HepG2 (cell line): ENCODE measurements around the gene YY1. TPM values are rescaled to one million over a fixed set of nuclear protein-coding genes. Genes with fewer than 3 reads are reported as not detected.

Experiments
- AHR ChIP-seq: IDR thresholded peaks from 2 replicates; pipeline ENCODE4 v1.6.1; 2018; ENCODE audit warnings: missing genetic modification reagents, missing compliant biosample characterization
- KMT2B ChIP-seq: IDR thresholded peaks from 2 replicates; pipeline ENCODE4 v1.6.1; 2016; ENCODE audit warnings: missing genetic modification reagents, missing compliant biosample characterization
- PHF20 ChIP-seq: sonication (generic); formaldehyde crosslinking; IDR thresholded peaks from 2 replicates; pipeline ENCODE4 v1.5.0; 2020; ENCODE audit warnings: mild to moderate bottlenecking, missing genetic modification reagents
- PHF8 ChIP-seq: sonication (generic); formaldehyde crosslinking; IDR thresholded peaks from 2 replicates; pipeline ENCODE4 v1.5.0; 2020; ENCODE audit warnings: missing genetic modification reagents
- SCMH1 ChIP-seq: sonication (generic); formaldehyde crosslinking; IDR thresholded peaks from 2 replicates; pipeline ENCODE4 v1.9.0; 2021; ENCODE audit warnings: missing genetic modification reagents, mild to moderate bottlenecking, borderline replicate concordance
- ZFP41 ChIP-seq: sonication (generic); formaldehyde crosslinking; IDR thresholded peaks from 2 replicates; pipeline ENCODE4 v1.4.0; 2020; ENCODE audit warnings: mild to moderate bottlenecking, missing genetic modification reagents, borderline replicate concordance
- ZFX ChIP-seq: sonication (generic); formaldehyde crosslinking; IDR thresholded peaks from 2 replicates; pipeline ENCODE4 v1.4.0; 2020; ENCODE audit warnings: mild to moderate bottlenecking, low read depth, missing genetic modification reagents, moderate library complexity
- ZNF317 ChIP-seq: sonication (generic); formaldehyde crosslinking; IDR thresholded peaks from 2 replicates; pipeline ENCODE4 v1.5.0; 2020; ENCODE audit warnings: mild to moderate bottlenecking, missing genetic modification reagents
- ZNF788 ChIP-seq: sonication (generic); formaldehyde crosslinking; IDR thresholded peaks from 2 replicates; pipeline ENCODE4 v1.5.0; 2020; ENCODE audit warnings: mild to moderate bottlenecking, missing genetic modification reagents, borderline replicate concordance
- polyA plus RNA-seq, 8 experiments: library from polyadenylated mRNA; depleted of rRNA in 3 of 8; stranded (reverse) in 7 of 8; unstranded in 1 of 8; fragments of >200 nt; fragmentation: Illumina TruSeq in 4 of 8; extraction: Trizol in 4 of 8; gene quantifications; 2 replicates each; pipeline versions ENCODE4 v1.2.1 to v1.2.3, GENCODE V29; 2011 to 2016; ENCODE audit warnings: low read depth in 4 of 8, missing spikeins in 1 of 8, mixed read lengths in 1 of 8; ENCODE audit not compliant: insufficient read depth in 1 of 8
- total RNA-seq, 5 experiments: library from RNA; depleted of rRNA; stranded (reverse); fragments of >200 nt; fragmentation: Illumina TruSeq; extraction: Trizol; gene quantifications; 2 replicates each; pipeline ENCODE4 v1.2.3, GENCODE V29; 2016; ENCODE audit warnings: low read depth in 1 of 5
- TF ChIP-seq, protein P1 (sequence below): sonication (generic); formaldehyde crosslinking; IDR thresholded peaks from 2 replicates; pipeline ENCODE4 v1.8.0; 2022; ENCODE audit warnings: mild to moderate bottlenecking, missing genetic modification reagents, borderline replicate concordance
- TF ChIP-seq, protein P2 (sequence below): sonication (generic); formaldehyde crosslinking; IDR thresholded peaks from 2 replicates; pipeline ENCODE4 v1.4.0; 2020; ENCODE audit warnings: missing genetic modification reagents; ENCODE audit errors: not compliant biosample characterization
- TF ChIP-seq, protein P3 (sequence below): IDR thresholded peaks from 2 replicates; pipeline ENCODE4 v1.6.1; 2016; ENCODE audit warnings: low read depth, control low read depth
- TF ChIP-seq, protein P4 (sequence below): sonication (generic); formaldehyde crosslinking; IDR thresholded peaks from 2 replicates; pipeline ENCODE4 v1.9.0; 2021; ENCODE audit warnings: missing genetic modification reagents, mild to moderate bottlenecking, borderline replicate concordance
- TF ChIP-seq, protein P5 (sequence below): sonication (generic); formaldehyde crosslinking; IDR thresholded peaks from 2 replicates; pipeline ENCODE4 v1.5.1; 2020; ENCODE audit warnings: mild to moderate bottlenecking, missing genetic modification reagents, moderate library complexity
- TF ChIP-seq, protein P6 (sequence below): sonication (generic); formaldehyde crosslinking; conservative IDR thresholded peaks from 2 replicates; pipeline ENCODE4 v1.4.0; 2020; ENCODE audit warnings: missing genetic modification reagents
- TF ChIP-seq, protein P7 (sequence below): sonication (generic); formaldehyde crosslinking; IDR thresholded peaks from 2 replicates; pipeline ENCODE4 v1.5.0; 2020; ENCODE audit warnings: mild to moderate bottlenecking, missing genetic modification reagents

Gene YY1
- total and polyA plus RNA-seq, 2 of the 13 experiments (the other 11 are each of a cell fraction or from before 2014, with no cell fraction given): 29.4 to 68.1 TPM

DNA sequence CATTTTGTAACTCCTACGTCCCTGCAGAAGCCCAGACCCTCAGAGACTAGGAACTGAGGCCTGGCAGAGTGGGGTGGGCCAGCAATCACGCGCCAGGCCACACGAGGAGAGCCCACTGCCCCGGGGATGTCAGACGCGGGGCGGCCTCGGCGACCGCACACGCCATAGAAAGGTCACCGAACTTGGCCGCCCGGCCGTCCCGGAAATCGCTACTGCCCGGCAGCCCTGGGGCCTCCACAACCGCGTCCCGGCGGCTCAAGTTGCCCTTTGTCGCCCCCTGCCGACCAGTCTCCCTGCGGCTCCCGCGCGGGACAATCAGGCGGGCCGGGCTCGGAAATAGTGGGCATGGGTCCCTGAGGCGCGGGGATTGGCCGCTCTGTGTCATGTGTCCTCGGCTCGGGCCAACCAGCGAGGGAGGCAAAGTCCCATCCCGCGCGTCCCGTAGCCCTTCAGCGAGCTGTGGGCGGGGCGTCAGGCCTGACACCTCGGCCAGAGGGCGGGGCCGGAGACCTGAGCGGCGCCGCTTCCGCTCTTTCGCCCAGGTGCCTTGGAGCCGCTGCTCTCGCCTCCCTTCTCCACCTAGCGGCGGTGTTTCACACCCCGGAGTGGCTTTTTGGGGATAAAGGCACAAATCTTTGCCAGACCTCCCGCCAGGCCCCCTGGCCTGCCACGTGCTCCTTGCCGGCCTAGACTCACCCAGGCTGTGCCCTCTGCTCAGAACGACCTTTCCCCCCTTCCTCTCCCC lies 46.1 kb upstream of the YY1 start (continued):
- TF ChIP-seq, protein P1, sequence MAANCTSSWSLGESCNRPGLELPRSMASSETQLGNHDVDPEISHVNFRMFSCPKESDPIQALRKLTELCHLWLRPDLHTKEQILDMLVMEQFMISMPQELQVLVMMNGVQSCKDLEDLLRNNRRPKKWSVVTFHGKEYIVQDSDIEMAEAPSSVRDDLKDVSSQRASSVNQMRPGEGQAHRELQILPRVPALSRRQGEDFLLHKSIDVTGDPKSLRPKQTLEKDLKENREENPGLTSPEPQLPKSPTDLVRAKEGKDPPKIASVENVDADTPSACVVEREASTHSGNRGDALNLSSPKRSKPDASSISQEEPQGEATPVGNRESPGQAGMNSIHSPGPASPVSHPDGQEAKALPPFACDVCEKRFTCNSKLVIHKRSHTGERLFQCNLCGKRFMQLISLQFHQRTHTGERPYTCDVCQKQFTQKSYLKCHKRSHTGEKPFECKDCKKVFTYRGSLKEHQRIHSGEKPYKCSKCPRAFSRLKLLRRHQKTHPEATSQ: peak; percentile 67; the same call in 1 of the 2 replicates
- TF ChIP-seq PHF20 (CRISPR knock-in tag) (peak; percentile 89), AHR (CRISPR knock-in tag) (peak; percentile 57; the same call in 1 of the 2 replicates), PHF8 (CRISPR knock-in tag) (peak; percentile 82), SCMH1 (CRISPR knock-in tag) (no peak), ZNF788 (CRISPR knock-in tag) (peak; percentile 70; the same call in 1 of the 2 replicates), ZNF317 (CRISPR knock-in tag) (peak; percentile 32; the same call in 1 of the 2 replicates), ZFP41 (no peak), KMT2B (CRISPR knock-in tag) (peak; percentile 72), ZFX (peak; percentile 86)
- TF ChIP-seq, protein P2, sequence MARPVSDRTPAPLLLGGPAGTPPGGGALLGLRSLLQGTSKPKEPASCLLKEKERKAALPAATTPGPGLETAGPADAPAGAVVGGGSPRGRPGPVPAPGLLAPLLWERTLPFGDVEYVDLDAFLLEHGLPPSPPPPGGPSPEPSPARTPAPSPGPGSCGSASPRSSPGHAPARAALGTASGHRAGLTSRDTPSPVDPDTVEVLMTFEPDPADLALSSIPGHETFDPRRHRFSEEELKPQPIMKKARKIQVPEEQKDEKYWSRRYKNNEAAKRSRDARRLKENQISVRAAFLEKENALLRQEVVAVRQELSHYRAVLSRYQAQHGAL (CRISPR knock-in tag): no peak
- TF ChIP-seq, protein P3, sequence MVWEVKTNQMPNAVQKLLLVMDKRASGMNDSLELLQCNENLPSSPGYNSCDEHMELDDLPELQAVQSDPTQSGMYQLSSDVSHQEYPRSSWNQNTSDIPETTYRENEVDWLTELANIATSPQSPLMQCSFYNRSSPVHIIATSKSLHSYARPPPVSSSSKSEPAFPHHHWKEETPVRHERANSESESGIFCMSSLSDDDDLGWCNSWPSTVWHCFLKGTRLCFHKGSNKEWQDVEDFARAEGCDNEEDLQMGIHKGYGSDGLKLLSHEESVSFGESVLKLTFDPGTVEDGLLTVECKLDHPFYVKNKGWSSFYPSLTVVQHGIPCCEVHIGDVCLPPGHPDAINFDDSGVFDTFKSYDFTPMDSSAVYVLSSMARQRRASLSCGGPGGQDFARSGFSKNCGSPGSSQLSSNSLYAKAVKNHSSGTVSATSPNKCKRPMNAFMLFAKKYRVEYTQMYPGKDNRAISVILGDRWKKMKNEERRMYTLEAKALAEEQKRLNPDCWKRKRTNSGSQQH (CRISPR knock-in tag): no peak; the same call in none of the 2 replicates
- TF ChIP-seq, protein P4, sequence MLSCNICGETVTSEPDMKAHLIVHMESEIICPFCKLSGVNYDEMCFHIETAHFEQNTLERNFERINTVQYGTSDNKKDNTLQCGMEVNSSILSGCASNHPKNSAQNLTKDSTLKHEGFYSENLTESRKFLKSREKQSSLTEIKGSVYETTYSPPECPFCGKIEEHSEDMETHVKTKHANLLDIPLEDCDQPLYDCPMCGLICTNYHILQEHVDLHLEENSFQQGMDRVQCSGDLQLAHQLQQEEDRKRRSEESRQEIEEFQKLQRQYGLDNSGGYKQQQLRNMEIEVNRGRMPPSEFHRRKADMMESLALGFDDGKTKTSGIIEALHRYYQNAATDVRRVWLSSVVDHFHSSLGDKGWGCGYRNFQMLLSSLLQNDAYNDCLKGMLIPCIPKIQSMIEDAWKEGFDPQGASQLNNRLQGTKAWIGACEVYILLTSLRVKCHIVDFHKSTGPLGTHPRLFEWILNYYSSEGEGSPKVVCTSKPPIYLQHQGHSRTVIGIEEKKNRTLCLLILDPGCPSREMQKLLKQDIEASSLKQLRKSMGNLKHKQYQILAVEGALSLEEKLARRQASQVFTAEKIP (CRISPR knock-in tag): no peak
- TF ChIP-seq, protein P5, sequence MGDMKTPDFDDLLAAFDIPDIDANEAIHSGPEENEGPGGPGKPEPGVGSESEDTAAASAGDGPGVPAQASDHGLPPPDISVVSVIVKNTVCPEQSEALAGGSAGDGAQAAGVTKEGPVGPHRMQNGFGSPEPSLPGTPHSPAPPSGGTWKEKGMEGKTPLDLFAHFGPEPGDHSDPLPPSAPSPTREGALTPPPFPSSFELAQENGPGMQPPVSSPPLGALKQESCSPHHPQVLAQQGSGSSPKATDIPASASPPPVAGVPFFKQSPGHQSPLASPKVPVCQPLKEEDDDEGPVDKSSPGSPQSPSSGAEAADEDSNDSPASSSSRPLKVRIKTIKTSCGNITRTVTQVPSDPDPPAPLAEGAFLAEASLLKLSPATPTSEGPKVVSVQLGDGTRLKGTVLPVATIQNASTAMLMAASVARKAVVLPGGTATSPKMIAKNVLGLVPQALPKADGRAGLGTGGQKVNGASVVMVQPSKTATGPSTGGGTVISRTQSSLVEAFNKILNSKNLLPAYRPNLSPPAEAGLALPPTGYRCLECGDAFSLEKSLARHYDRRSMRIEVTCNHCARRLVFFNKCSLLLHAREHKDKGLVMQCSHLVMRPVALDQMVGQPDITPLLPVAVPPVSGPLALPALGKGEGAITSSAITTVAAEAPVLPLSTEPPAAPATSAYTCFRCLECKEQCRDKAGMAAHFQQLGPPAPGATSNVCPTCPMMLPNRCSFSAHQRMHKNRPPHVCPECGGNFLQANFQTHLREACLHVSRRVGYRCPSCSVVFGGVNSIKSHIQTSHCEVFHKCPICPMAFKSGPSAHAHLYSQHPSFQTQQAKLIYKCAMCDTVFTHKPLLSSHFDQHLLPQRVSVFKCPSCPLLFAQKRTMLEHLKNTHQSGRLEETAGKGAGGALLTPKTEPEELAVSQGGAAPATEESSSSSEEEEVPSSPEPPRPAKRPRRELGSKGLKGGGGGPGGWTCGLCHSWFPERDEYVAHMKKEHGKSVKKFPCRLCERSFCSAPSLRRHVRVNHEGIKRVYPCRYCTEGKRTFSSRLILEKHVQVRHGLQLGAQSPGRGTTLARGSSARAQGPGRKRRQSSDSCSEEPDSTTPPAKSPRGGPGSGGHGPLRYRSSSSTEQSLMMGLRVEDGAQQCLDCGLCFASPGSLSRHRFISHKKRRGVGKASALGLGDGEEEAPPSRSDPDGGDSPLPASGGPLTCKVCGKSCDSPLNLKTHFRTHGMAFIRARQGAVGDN (CRISPR knock-in tag): peak; percentile 98
- TF ChIP-seq, protein P6, sequence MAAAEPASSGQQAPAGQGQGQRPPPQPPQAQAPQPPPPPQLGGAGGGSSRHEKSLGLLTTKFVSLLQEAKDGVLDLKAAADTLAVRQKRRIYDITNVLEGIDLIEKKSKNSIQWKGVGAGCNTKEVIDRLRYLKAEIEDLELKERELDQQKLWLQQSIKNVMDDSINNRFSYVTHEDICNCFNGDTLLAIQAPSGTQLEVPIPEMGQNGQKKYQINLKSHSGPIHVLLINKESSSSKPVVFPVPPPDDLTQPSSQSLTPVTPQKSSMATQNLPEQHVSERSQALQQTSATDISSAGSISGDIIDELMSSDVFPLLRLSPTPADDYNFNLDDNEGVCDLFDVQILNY (CRISPR knock-in tag): peak; percentile 80
- TF ChIP-seq, protein P7, sequence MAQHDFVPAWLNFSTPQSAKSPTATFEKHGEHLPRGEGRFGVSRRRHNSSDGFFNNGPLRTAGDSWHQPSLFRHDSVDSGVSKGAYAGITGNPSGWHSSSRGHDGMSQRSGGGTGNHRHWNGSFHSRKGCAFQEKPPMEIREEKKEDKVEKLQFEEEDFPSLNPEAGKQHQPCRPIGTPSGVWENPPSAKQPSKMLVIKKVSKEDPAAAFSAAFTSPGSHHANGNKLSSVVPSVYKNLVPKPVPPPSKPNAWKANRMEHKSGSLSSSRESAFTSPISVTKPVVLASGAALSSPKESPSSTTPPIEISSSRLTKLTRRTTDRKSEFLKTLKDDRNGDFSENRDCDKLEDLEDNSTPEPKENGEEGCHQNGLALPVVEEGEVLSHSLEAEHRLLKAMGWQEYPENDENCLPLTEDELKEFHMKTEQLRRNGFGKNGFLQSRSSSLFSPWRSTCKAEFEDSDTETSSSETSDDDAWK (CRISPR knock-in tag): no peak
